Activated CD8-positive, alpha-beta memory T cell treated with anti-CD3 and anti-CD28 coated beads, Interleukin-2, amount 10 ng/mL, durations not matched to agents 7 days and 5 days (primary cell): ENCODE results near the gene TSHZ2. TPM values are rescaled to one million over a fixed set of nuclear protein-coding genes. Genes with fewer than 3 reads are reported as not detected.

Experiments
- ATAC-seq: fragments of 150-1000 bp; cut with Tn5 transposase; one replicate; pipeline ENCODE4 v1.10.0; 2021; ENCODE audit warnings: moderate library complexity
- CTCF ChIA-PET: fragments of 350-600 bp; sonication (Branson Sonifier 250); formaldehyde crosslinking; loops from one replicate; lab custom pipeline; 2021; ENCODE audit warnings: antibody characterized with exemption; lab: Charles Lee
- DNase-seq: peaks from one replicate; pipeline ENCODE4 v3.0.0-alpha.2; 2020
- H3K27ac Mint-ChIP-seq: one replicate; pipeline ENCODE4 v1.8.0; 2021; ENCODE audit warnings: mild to moderate bottlenecking, mixed read lengths
- H3K27me3 Mint-ChIP-seq: one replicate; pipeline ENCODE4 v1.8.0; 2021; ENCODE audit warnings: mixed read lengths
- H3K36me3 Mint-ChIP-seq: one replicate; pipeline ENCODE4 v1.8.0; 2021; ENCODE audit warnings: mild to moderate bottlenecking, mixed read lengths
- H3K4me1 Mint-ChIP-seq: one replicate; pipeline ENCODE4 v1.8.0; 2021; ENCODE audit warnings: mixed read lengths
- H3K4me3 Mint-ChIP-seq: one replicate; pipeline ENCODE4 v1.8.0; 2021; ENCODE audit warnings: mild to moderate bottlenecking, moderate library complexity, mixed read lengths
- H3K9me3 Mint-ChIP-seq: one replicate; pipeline ENCODE4 v1.8.0; 2022; ENCODE audit warnings: low read depth, mixed read lengths
- total RNA-seq, 2 experiments: library from RNA; stranded (reverse); gene quantifications; one replicate each; pipeline ENCODE4 v1.2.3, GENCODE V29; 2021

The TSHZ2 gene, protein sequence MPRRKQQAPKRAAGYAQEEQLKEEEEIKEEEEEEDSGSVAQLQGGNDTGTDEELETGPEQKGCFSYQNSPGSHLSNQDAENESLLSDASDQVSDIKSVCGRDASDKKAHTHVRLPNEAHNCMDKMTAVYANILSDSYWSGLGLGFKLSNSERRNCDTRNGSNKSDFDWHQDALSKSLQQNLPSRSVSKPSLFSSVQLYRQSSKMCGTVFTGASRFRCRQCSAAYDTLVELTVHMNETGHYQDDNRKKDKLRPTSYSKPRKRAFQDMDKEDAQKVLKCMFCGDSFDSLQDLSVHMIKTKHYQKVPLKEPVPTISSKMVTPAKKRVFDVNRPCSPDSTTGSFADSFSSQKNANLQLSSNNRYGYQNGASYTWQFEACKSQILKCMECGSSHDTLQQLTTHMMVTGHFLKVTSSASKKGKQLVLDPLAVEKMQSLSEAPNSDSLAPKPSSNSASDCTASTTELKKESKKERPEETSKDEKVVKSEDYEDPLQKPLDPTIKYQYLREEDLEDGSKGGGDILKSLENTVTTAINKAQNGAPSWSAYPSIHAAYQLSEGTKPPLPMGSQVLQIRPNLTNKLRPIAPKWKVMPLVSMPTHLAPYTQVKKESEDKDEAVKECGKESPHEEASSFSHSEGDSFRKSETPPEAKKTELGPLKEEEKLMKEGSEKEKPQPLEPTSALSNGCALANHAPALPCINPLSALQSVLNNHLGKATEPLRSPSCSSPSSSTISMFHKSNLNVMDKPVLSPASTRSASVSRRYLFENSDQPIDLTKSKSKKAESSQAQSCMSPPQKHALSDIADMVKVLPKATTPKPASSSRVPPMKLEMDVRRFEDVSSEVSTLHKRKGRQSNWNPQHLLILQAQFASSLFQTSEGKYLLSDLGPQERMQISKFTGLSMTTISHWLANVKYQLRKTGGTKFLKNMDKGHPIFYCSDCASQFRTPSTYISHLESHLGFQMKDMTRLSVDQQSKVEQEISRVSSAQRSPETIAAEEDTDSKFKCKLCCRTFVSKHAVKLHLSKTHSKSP (N-terminal part only)
- 1 to 10 TPM in 1 of 2 experiments, under 1 TPM in 1; 0.18 to 1.9 TPM for total RNA-seq

DNA sequence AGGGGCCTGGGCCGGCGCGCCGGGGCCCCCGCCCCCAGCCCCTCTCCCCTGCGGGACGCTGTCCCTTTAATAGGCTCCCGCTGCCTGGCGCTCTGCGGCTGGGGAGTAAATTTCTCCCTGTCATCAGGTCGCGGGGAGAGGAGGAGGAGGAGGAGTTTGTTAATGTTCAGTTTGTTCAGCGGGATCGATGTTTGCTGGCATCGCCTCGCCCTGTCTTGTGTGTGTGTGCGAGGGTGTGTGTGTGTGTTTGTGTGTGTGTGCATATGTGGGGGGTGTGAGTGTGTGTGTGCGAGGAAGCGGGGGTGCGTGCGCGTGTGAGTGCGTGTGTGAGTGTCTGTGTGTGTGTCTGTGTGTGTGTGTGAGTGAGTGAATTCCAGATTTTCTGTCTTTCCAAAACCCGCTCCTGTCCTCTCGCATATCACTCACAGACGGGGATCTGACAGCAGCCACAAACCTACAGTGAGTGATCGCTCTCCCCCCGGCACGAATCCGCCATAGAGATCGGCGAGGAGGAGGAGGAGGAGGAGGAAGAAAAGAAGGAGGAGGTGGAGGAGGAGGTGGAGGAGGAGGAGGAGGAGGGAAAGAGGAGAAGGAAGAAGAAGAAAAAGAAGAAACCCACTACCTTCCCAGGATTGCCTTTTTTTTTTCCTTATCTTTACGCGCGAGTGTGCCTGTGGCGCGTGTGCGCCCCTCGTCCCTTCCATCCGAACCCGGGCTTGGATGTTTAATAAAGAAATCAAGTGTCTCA is at the start of gene TSHZ2:
TSS of gene TSHZ2 (plus strand) at position 169 of the 748 bp plus-strand sequence. CDS start 936 bp downstream, outside the sequence.
- Mint-ChIP-seq H3K27me3 (peaks cover 52% of the 10 kb centered on the region), H3K9me3 (no peaks in the 10 kb centered on the region), H3K27ac (no peak within 1 kb of the TSS), H3K36me3 (no peaks in the 10 kb centered on the region), H3K4me1 (peaks cover 10% of the 10 kb centered on the region), H3K4me3 (peak within 1 kb of the TSS; percentile 66)
- ATAC-seq (peak; percentile 23), DNase-seq (no peak)
- CTCF ChIA-PET: no interaction called here

DNA sequence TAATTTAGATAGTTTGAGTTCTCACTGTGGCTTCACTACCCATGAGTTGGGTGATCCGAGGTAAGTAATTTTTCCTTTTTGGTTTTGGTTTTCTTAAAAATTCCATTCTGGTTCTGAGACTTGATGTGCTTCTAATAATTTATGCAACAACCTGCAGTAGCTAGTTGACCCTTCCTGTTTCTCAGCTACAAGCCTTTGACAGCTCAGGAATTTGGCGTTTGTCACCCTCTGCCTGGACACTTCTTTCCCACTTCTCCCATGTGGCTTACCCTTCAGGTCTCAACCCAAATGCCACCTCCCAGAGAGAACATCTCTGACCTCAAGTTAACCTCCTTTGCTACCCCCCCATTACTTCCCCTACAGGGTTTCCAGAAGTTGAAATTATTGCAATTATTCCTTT is 49.7 kb upstream of the TSHZ2 start:
- Mint-ChIP-seq H3K4me1 (no peaks in the 10 kb centered on the region), H3K27me3 (peaks cover 4% of the 10 kb centered on the region), H3K4me3 (no peak overlapping the region), H3K36me3 (no peaks in the 10 kb centered on the region), H3K9me3 (no peaks in the 10 kb centered on the region), H3K27ac (no peak overlapping the region)
- CTCF ChIA-PET: no interaction called here
- DNase-seq (no peak), ATAC-seq (no peak)

DNA sequence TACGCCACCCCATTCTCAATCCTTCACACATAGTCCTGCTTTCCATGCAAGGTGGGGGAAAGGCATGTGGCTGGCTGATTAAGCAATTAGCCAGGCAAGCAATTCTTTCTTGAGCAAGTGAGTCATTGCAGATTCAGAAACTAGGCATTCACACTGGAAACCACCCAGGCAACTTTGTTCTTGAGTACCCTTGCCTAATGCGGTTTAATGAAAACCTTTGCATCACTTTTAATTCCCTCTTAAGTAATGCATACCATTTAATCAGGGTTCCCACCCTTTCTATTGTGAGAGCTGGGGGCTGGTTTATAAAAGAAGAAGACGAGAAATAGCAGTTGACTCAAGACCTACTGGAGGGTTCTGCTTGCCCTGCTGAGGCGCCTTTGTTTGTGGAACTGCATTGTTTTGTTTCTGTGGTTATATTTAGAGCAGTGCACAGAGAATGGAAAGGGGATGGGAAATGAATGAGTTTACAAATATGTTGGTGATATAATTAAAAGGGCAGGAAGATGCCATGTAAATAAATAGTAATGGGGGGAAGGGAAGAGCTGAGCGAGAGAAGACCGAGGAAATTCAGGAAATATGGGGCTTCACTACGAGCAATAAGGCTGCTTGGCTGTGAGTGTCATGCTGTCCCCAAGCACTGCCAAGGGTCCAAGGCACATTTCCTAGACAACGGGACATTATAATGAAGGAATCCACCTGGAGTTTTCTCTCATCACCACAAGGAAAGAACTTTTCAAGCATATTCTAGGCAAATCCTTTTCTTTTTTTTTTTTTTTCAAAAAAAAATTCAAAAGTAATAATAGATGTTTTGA is 48.8 kb upstream of the TSHZ2 start:
- Mint-ChIP-seq H3K9me3 (no peaks in the 10 kb centered on the region), H3K36me3 (no peaks in the 10 kb centered on the region), H3K4me1 (no peaks in the 10 kb centered on the region), H3K27ac (no peak overlapping the region), H3K27me3 (peaks cover 4% of the 10 kb centered on the region), H3K4me3 (no peak overlapping the region)
- ATAC-seq (no peak), DNase-seq (no peak)
- CTCF ChIA-PET: no interaction called here

- Mint-ChIP-seq H3K4me3 (no peak overlapping the region), H3K27me3 (peaks cover 4% of the 10 kb centered on the region), H3K4me1 (no peaks in the 10 kb centered on the region), H3K27ac (no peak overlapping the region), H3K9me3 (no peaks in the 10 kb centered on the region), H3K36me3 (no peaks in the 10 kb centered on the region)
- DNase-seq: no peak
- no peak for ATAC-seq
- CTCF ChIA-PET: no interaction called here
Observed at GRCh38 chr20:52924411-52925271, 47.5 kb upstream of the TSHZ2 start.

- no peaks in the 10 kb centered on the region for H3K36me3 Mint-ChIP-seq
- H3K27ac Mint-ChIP-seq: no peak overlapping the region
- no peak for ATAC-seq
- no peak for DNase-seq
- CTCF ChIA-PET: no interaction called here
- H3K27me3 Mint-ChIP-seq: peaks cover 4% of the 10 kb centered on the region
- H3K4me3 Mint-ChIP-seq: no peak overlapping the region
- H3K9me3 Mint-ChIP-seq: no peaks in the 10 kb centered on the region
- H3K4me1 Mint-ChIP-seq: no peaks in the 10 kb centered on the region
Observed at GRCh38 chr20:52926505-52926904, 45.7 kb upstream of the TSHZ2 start.

- H3K4me3 Mint-ChIP-seq: no peak overlapping the region
- no peaks in the 10 kb centered on the region for H3K4me1 Mint-ChIP-seq
- H3K9me3 Mint-ChIP-seq: no peaks in the 10 kb centered on the region
- no peak overlapping the region for H3K27ac Mint-ChIP-seq
- CTCF ChIA-PET: no interaction called here
- no peaks in the 10 kb centered on the region for H3K36me3 Mint-ChIP-seq
- H3K27me3 Mint-ChIP-seq: peaks cover 2% of the 10 kb centered on the region
- no peak for ATAC-seq
- no peak for DNase-seq
Observed at GRCh38 chr20:52933867-52934266, 38.3 kb upstream of the TSHZ2 start.

GRCh38 chr20:52936351-52937340 is 35.5 kb upstream of the TSHZ2 start:
- H3K9me3 Mint-ChIP-seq: no peaks in the 10 kb centered on the region

DNA sequence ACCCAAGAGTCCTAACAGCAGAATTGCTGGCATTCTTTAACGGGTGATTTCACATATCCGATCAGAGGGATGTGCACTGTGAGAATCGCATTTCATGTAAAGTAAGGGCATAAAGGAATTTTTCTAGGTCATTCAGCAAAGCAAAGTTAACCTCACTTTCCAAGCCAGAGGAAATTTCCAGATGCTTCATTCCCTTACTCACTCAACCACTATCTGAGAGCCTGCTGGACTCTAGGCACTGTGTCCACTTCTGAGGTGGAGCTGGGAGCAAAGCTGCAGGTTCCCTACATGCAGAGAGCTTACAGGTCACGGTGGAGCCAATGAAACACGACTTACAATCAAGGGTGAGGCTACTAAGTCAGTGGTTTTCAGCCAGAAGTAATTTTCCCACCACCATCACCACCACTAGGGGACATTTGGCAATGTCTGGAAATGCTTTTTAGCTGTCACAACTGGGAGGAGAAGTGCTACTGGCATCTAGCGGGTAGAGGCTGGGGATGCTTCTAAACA is 34.5 kb upstream of the TSHZ2 start:
- H3K36me3 Mint-ChIP-seq: no peaks in the 10 kb centered on the region
- DNase-seq: no peak
- H3K9me3 Mint-ChIP-seq: no peaks in the 10 kb centered on the region
- H3K4me3 Mint-ChIP-seq: no peak overlapping the region
- CTCF ChIA-PET: no interaction called here
- H3K27ac Mint-ChIP-seq: no peak overlapping the region
- no peak for ATAC-seq
- H3K27me3 Mint-ChIP-seq: no peaks in the 10 kb centered on the region
- H3K4me1 Mint-ChIP-seq: no peaks in the 10 kb centered on the region

More at GRCh38 chr20:52936351-52937340, 35.5 kb upstream of the TSHZ2 start:
- DNase-seq: no peak
- Mint-ChIP-seq H3K4me1 (no peaks in the 10 kb centered on the region), H3K36me3 (no peaks in the 10 kb centered on the region), H3K27ac (no peak overlapping the region), H3K4me3 (no peak overlapping the region), H3K27me3 (peaks cover 2% of the 10 kb centered on the region)
- CTCF ChIA-PET: no interaction called here
- ATAC-seq: no peak

DNA sequence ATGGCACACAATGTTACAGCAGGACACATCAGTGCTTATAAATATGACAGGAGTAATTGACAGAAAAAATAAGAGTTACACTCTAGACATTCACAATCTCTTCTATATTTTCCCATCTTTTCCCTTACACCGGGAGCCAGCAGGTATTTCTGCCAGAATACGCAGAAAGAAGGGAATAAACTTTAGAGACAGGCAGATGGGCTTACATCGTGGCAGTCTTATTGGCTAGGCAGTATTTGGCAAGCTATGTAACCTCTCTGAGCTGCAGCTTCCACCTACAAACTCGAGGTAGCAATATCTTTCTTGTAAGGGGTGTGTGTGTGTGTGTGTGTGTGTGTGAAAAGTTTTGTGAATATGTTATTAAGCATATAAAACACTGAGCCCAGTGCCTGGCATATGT is 33.0 kb upstream of the TSHZ2 start:
- H3K27ac Mint-ChIP-seq: no peak overlapping the region
- DNase-seq (no peak), ATAC-seq (no peak)
- no peaks in the 10 kb centered on the region for H3K4me1 Mint-ChIP-seq
- no peaks in the 10 kb centered on the region for H3K9me3 Mint-ChIP-seq
- no peaks in the 10 kb centered on the region for H3K27me3 Mint-ChIP-seq
- CTCF ChIA-PET: no interaction called here
- H3K36me3 Mint-ChIP-seq: no peaks in the 10 kb centered on the region
- no peak overlapping the region for H3K4me3 Mint-ChIP-seq

- Mint-ChIP-seq H3K4me3 (no peak overlapping the region), H3K36me3 (no peaks in the 10 kb centered on the region), H3K27me3 (no peaks in the 10 kb centered on the region), H3K4me1 (no peaks in the 10 kb centered on the region), H3K9me3 (no peaks in the 10 kb centered on the region), H3K27ac (no peak overlapping the region)
- ATAC-seq (no peak), DNase-seq (no peak)
- CTCF ChIA-PET: no interaction called here
Observed at GRCh38 chr20:52941808-52942207, 30.4 kb upstream of the TSHZ2 start.
